Measurements from ENCODE around the gene PSMD2.

DNA sequence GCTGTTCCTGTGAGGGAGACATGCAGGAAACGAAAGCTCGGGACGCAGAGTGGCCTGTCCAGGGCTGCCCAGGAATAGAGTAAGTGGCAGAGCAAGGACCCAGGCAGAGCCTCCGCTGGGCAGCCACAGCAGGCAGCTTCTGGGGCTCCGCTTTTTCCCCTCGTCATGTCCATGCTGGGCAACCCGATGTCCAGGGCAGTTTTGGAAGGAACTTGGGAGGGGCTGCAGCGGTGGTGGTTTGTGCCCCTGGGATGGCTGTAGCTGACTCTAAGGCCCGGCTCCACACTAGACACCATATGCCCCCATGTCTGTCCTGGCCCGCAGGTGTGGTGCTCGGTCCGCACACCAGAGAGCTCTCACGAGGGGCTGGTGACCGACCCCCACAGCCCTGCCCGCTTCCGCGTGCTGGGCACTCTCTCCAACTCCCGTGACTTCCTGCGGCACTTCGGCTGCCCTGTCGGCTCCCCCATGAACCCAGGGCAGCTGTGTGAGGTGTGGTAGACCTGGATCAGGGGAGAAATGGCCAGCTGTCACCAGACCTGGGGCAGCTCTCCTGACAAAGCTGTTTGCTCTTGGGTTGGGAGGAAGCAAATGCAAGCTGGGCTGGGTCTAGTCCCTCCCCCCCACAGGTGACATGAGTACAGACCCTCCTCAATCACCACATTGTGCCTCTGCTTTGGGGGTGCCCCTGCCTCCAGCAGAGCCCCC is 7.1 kb upstream of the PSMD2 start:
- TF ChIP-seq, protein P1, sequence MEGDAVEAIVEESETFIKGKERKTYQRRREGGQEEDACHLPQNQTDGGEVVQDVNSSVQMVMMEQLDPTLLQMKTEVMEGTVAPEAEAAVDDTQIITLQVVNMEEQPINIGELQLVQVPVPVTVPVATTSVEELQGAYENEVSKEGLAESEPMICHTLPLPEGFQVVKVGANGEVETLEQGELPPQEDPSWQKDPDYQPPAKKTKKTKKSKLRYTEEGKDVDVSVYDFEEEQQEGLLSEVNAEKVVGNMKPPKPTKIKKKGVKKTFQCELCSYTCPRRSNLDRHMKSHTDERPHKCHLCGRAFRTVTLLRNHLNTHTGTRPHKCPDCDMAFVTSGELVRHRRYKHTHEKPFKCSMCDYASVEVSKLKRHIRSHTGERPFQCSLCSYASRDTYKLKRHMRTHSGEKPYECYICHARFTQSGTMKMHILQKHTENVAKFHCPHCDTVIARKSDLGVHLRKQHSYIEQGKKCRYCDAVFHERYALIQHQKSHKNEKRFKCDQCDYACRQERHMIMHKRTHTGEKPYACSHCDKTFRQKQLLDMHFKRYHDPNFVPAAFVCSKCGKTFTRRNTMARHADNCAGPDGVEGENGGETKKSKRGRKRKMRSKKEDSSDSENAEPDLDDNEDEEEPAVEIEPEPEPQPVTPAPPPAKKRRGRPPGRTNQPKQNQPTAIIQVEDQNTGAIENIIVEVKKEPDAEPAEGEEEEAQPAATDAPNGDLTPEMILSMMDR (conservative IDR thresholded peaks at IDR 0.05; ENCODE audit: low read depth, low read length): no peak
- TF ChIP-seq EZH2 (IDR thresholded peaks at IDR 0.05; ENCODE audit: borderline replicate concordance, low read depth, low read length, poor library complexity, severe bottlenecking): no peak
